CD14-positive monocyte (primary cell): ENCODE data around the gene ZNF19. TPM values are rescaled to one million over a fixed set of nuclear protein-coding genes. Genes with fewer than 3 reads are reported as not detected.

Experiments used
- DNase-seq, 3 donors: peaks; one replicate each; pipeline ENCODE4 v3.0.0-alpha.2; 2011 to 2022
- H2AFZ ChIP-seq: 2 replicates; pipeline ENCODE4 v1.6.0; 2012; ENCODE audit warnings: mild to moderate bottlenecking, low read depth, low read length, inconsistent platforms; ENCODE audit not compliant: insufficient read depth, poor library complexity, severe bottlenecking
- H3K27ac ChIP-seq, 2 donors: 1 replicate in 1 of 2; 2 replicates in 1 of 2; pipeline ENCODE4 v1.5.1; 2012 to 2013; ENCODE audit warnings: low read length in 2 of 2, control low read depth in 1 of 2, inconsistent platforms in 1 of 2, low read depth in 1 of 2, mild to moderate bottlenecking in 1 of 2
- H3K27me3 ChIP-seq, 2 donors: one replicate each; pipeline versions ENCODE4 v1.6.0 to v1.6.1; 2011 to 2013; ENCODE audit warnings: low read length in 2 of 2; ENCODE audit not compliant: control insufficient read depth in 2 of 2, insufficient read depth in 2 of 2
- H3K36me3 ChIP-seq, 2 donors: replicated peaks in 1 of 2; 1 replicate in 1 of 2; 2 replicates in 1 of 2; pipeline versions ENCODE4 v1.5.1 to v1.6.1; 2012 to 2013; ENCODE audit warnings: low read length in 2 of 2, control low read depth in 1 of 2, inconsistent platforms in 1 of 2, mild to moderate bottlenecking in 1 of 2; ENCODE audit not compliant: insufficient read depth in 2 of 2, control insufficient read depth in 1 of 2
- H3K4me1 ChIP-seq, 2 donors: 1 replicate in 1 of 2; 2 replicates in 1 of 2; pipeline versions ENCODE4 v1.5.1 to v1.6.1; 2012 to 2013; ENCODE audit warnings: low read length in 2 of 2, control low read depth in 1 of 2, inconsistent platforms in 1 of 2, mild to moderate bottlenecking in 1 of 2, moderate library complexity in 1 of 2; ENCODE audit not compliant: insufficient read depth in 2 of 2, control insufficient read depth in 1 of 2
- H3K4me2 ChIP-seq: replicated peaks from 2 replicates; pipeline ENCODE3; 2012; ENCODE audit warnings: low read length, moderate library complexity, mild to moderate bottlenecking; ENCODE audit not compliant: poor library complexity, severe bottlenecking; ENCODE audit errors: extremely low read depth
- H3K4me3 ChIP-seq, 3 experiments: fragments of 200-600 bp in 1 of 3; sonication (generic) in 1 of 3; replicated peaks in 1 of 3; 1 replicate in 2 of 3; 2 replicates in 1 of 3; pipeline ENCODE4 v1.5.1; 2011 to 2013; ENCODE audit warnings: low read length in 3 of 3, mild to moderate bottlenecking in 3 of 3, control low read depth in 2 of 3, low read depth in 2 of 3, inconsistent platforms in 1 of 3, moderate library complexity in 1 of 3
- H3K79me2 ChIP-seq: 2 replicates; pipeline ENCODE4 v1.6.0; 2012; ENCODE audit warnings: mild to moderate bottlenecking, control low read depth, inconsistent platforms, low read length, moderate library complexity; ENCODE audit not compliant: insufficient read depth
- H3K9ac ChIP-seq: 2 replicates; pipeline ENCODE4 v1.6.0; 2017; ENCODE audit warnings: low read length, mild to moderate bottlenecking; ENCODE audit not compliant: insufficient read depth, poor library complexity, severe bottlenecking
- H3K9me3 ChIP-seq, 2 donors: replicated peaks in 1 of 2; 1 replicate in 1 of 2; 2 replicates in 1 of 2; pipeline versions ENCODE4 v1.5.1 to v1.6.1; 2012 to 2013; ENCODE audit warnings: low read length in 2 of 2, control low read depth in 1 of 2; ENCODE audit not compliant: control insufficient read depth in 1 of 2, insufficient read depth in 1 of 2
- H4K20me1 ChIP-seq: 2 replicates; pipeline ENCODE4 v1.6.0; 2012; ENCODE audit warnings: mild to moderate bottlenecking, low read length, control low read depth, moderate library complexity; ENCODE audit not compliant: insufficient read depth
- H3K27ac Mint-ChIP-seq, 7 donors: one replicate each; pipeline ENCODE4 v1.8.0; 2020; ENCODE audit warnings: mild to moderate bottlenecking in 7 of 7, mixed read lengths in 7 of 7, moderate library complexity in 6 of 7, inconsistent platforms in 2 of 7
- H3K27me3 Mint-ChIP-seq, 3 donors: one replicate each; pipeline ENCODE4 v1.8.0; 2021 to 2022; ENCODE audit warnings: low read depth in 3 of 3, mild to moderate bottlenecking in 3 of 3, mixed read lengths in 3 of 3, moderate library complexity in 3 of 3, inconsistent platforms in 1 of 3
- H3K36me3 Mint-ChIP-seq, 2 donors: one replicate each; pipeline ENCODE4 v1.8.0; 2020; ENCODE audit warnings: mixed read lengths in 2 of 2, inconsistent platforms in 1 of 2, mild to moderate bottlenecking in 1 of 2
- H3K4me1 Mint-ChIP-seq: one replicate; pipeline ENCODE4 v1.8.0; 2020; ENCODE audit warnings: mild to moderate bottlenecking, mixed read lengths
- H3K4me3 Mint-ChIP-seq, 2 donors: one replicate each; pipeline ENCODE4 v1.8.0; 2020; ENCODE audit warnings: mild to moderate bottlenecking in 2 of 2, mixed read lengths in 2 of 2, moderate library complexity in 1 of 2
- H3K9me3 Mint-ChIP-seq, 7 donors: one replicate each; pipeline ENCODE4 v1.8.0; 2020 to 2022; ENCODE audit warnings: mixed read lengths in 7 of 7, mild to moderate bottlenecking in 6 of 7, moderate library complexity in 6 of 7, inconsistent platforms in 2 of 7
- CTCF ChIP-seq: fragments of 200-600 bp; IDR thresholded peaks from one replicate; pipeline ENCODE4 v1.8.0; 2022; ENCODE audit warnings: antibody characterized with exemption, mild to moderate bottlenecking
- WGBS: methylation state at CpG from one replicate; pipeline ENCODE4 v1.1.5; 2013; ENCODE audit warnings: missing lambda C conversion rate; ENCODE audit not compliant: insufficient coverage; 5-methylcytosine and 5-hydroxymethylcytosine counted together
- intact Hi-C, 2 donors: fragments of 100-400 bp; cut with micrococcal nuclease; formaldehyde crosslinking; loops; one replicate each; pipeline versions ENCODE4 v1.15.0 to v1.15.1; 2023
- polyA plus RNA-seq, 3 donors: library from polyadenylated mRNA; depleted of rRNA in 1 of 3; unstranded in 2 of 3; stranded (reverse) in 1 of 3; fragments of 300-500 nt in 2 of 3; fragments of >200 nt in 1 of 3; fragmentation: Illumina TruSeq in 2 of 3; gene quantifications; 1 replicate in 2 of 3; 2 replicates in 1 of 3; pipeline ENCODE4 v1.2.3, GENCODE V29; 2012 to 2021

Gene ZNF19
- polyA plus RNA-seq, 3 donors: 0.41 to 0.80 TPM; not detected in 1

DNA sequence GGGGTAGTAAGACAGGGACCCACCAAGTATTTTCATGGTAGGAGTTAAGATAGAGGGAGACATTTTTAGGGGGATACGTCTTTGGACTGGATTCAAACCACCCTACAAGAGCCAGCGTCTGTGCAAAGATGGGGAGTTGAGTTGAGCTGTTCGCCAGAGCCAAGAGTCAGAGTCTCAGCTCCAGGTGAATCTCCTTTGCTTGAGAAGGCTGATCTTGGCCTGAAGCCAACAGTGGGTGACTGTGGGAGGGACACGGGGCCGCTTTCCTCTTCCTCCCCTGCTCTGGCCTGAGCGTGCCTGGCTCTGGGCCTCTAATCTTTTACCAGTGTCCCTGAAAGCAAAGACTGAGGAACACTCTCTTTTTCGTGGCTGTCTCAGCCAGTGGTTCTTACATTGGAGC, 52.7 kb downstream of the ZNF19 start:
- WGBS: 76% methylated on average over 2 of the region's 7 CpGs
- Mint-ChIP-seq H3K27ac (no peak overlapping the region), H3K36me3 (no peaks in the 10 kb centered on the region), H3K4me3 (no peak overlapping the region), H3K9me3 (peaks cover 6 to 16% (median 7%) of the 10 kb centered on the region in 7 donors), H3K4me1 (no peaks in the 10 kb centered on the region), H3K27me3 (peaks cover 11 to 21% (median 14%) of the 10 kb centered on the region in 3 donors)
- Histone ChIP-seq H3K79me2 (no peaks in the 10 kb centered on the region), H3K4me2 (no peak overlapping the region), H3K27me3 (peaks cover 0 to 2% of the 10 kb centered on the region in 2 donors), H3K36me3 (no peaks in the 10 kb centered on the region), H3K9ac (no peak overlapping the region), H3K4me1 (no peaks in the 10 kb centered on the region), H2AFZ (no peak overlapping the region), H3K27ac (no peak overlapping the region), H4K20me1 (no peaks in the 10 kb centered on the region), H3K4me3 (no peak overlapping the region), H3K9me3 (peaks cover 0 to 8% of the 10 kb centered on the region in 2 donors)
- no peak for TF ChIP-seq CTCF
- intact Hi-C loops: no loop called here
- DNase-seq: no peak

DNA sequence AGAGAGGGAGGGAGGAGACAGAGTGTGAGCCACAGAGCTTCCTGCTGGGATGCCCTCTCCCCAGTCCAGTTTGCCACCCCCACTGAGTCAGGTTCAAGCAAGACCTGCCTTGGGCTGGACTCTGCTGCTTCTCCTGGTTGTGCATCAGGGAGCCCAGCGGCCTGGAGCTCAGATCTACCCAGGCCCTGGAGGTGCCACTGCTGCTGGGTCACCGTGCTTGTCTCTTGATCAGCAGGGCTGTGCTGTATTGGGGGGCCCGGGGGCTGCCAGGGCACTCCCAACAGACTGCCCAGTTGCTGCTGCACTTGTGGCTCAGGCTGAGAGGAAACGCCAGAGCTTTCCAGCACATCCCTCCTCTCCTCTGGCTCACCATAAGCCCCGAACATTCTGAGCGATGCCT, 56.2 kb downstream of the ZNF19 start:
- Histone ChIP-seq H3K4me1 (no peaks in the 10 kb centered on the region), H3K27me3 (no peaks in the 10 kb centered on the region), H2AFZ (no peak overlapping the region), H3K4me2 (no peak overlapping the region), H3K27ac (no peak overlapping the region), H3K9ac (no peak overlapping the region), H3K4me3 (no peak overlapping the region), H4K20me1 (no peaks in the 10 kb centered on the region), H3K9me3 (no peaks in the 10 kb centered on the region), H3K36me3 (no peaks in the 10 kb centered on the region), H3K79me2 (no peaks in the 10 kb centered on the region)
- Mint-ChIP-seq H3K27ac (no peak overlapping the region), H3K4me3 (no peak overlapping the region), H3K4me1 (no peaks in the 10 kb centered on the region), H3K36me3 (no peaks in the 10 kb centered on the region), H3K9me3 (peaks cover 2 to 14% (median 3%) of the 10 kb centered on the region in 7 donors), H3K27me3 (peaks cover 7 to 8% (median 7%) of the 10 kb centered on the region in 3 donors)
- no peak for TF ChIP-seq CTCF
- no peak for DNase-seq
- intact Hi-C loops: no loop called here
- 82% methylated on average over 4 of the region's 6 CpGs for WGBS
